ENCODE results near the gene TCN1.
"Not testable (repeated sequence)": the region's sequence is repeated elsewhere in the genome, so short reads cannot be mapped to it uniquely, and the experiment has no call there.

TCN1 gene

DNA sequence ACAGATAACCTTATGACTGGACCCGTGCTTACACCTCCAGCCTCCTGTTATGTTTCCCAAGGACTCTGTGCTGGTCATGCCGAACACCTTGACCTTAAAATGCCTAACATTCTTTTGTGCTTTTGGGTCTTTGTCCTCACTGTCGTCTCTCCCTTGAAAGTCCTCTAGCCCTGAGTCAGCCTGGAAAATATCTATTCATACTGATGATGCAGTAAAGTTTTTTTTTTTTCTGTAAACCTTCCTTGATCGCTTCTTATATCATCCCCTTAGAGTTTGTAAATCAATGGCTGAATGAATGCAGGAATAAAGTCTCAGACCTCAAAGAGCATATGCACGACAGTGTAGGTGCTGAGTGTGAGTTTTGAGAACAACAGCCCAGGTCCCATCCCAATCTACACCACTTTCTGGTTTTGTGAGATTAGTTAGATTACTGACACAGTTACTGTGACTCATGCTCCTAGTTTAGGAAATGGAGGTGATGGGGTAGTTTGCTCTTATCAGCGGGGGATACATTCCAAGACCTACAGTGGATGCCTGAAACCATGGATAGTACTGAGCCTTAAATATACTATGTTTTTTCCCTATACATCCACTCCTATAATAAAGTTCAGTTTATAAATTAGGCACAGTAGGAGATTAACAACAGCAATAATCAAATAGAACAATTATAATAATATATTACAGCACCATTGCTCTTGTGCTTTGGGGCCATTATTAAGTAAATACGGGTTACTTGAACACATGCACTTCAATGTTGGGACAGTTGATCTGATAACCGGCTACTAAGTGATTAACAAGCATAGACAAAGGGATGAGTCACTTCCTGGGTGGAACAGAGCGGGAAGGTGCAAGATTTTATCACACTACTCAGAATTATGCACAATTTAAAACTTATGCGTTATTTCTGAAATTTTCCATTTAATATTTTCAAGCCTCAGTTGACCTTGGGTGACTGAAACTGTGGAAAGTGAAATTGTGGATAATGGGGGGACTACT lies 8.6 kb downstream of the TCN1 start:
- no peak for DNase-seq (ENCODE audit: low read depth, low spot score)

DNA sequence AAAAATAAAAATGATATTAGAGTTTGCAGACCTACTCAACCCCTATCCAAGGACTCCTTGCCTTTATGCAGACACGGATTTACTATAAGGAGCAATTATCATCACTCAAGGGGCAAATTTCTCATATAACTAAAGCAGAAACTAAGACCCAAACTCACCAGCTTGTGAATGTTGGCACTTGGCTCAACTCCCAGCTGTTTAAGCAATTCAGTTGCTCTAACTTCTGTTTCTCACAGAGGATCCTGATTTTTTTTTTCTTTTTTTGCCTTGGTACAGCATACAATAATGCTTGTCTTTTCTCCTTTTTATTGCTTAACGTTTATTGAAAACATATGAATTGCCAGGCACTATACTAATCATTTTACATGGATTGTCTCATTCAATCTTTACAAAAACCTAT lies 11.4 kb downstream of the TCN1 start:
- DNase-seq (ENCODE audit: low read depth, low spot score) = no peak

DNA sequence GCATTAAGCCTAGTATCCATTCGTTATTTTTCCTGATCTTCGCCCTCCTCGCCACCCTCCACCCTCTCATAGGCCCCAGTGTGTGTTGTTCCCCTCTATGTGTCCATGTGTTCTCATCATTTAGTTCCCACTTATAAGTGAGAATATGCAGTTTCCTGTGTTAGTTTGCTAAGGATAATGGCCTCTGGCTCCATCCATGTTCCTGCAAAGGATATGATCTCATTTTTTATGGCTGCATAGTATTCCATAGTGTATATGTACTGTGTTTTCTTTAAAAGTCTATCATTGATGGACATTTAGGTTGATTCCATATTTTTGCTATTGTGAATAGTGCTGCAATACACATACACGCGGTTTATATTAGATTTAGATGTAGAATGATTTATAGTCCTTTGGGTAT lies 14.9 kb downstream of the TCN1 start:
- not testable (repeated sequence) for DNase-seq (ENCODE audit: low read depth, low spot score)

DNA sequence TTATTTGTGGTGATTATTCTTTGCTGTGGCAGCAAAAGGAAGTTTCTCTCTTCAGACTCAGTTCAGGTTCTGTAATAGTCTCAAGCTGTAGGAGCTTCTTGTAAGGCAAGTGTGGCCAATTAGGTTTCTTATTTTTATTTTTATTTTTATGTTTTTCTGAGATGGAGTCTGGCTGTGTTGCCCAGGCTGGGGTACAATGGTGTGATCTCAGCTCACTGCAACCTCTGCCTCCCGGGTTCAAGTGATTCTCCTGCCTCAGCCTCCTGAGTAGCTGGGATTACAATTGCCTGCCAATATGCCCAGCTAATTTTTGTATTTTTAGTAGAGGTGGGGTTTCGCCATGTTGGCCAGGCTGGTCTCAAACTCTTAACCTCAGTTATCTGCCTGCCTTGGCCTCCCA lies 16.7 kb downstream of the TCN1 start:
- not testable (repeated sequence) for DNase-seq (ENCODE audit: low read depth, low spot score)

DNA sequence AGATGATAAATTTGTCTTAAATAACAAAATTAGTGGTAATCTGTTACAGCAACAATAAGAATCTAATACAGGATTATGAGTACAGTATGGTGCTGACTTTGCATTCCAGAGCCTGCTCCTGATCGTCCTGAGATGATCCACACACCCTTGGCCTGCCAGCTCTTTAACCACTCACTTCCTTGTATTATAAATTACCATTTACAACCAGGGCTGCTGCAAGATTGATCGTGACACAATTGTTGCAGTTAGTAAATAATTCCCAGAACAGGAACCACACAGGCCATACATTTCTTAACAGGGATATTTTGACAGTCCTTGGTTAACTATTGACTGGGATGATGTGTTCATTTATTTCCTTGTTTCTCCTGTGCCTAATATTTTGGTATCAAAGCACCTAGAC lies 17.2 kb downstream of the TCN1 start:
- DNase-seq (ENCODE audit: low read depth, low spot score) = no peak

DNA sequence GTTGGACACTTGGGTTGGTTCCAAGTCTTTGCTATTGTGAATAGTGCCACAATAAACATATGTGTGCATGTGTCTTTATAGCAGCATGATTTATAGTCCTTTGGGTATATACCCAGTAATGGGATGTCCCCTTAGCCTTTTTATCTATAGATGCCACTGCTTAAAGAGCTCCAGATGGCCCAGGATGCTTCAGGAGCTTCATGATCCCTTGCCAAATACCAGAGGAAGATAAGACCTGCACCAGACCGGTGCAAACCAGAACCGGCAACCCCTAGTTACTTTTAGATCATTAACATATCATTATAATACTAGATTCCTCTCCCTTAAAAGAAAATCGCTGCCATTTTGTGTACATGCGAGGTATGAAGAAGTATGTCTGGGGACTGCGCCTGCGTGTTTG lies 17.8 kb downstream of the TCN1 start:
- DNase-seq (ENCODE audit: low read depth, low spot score) = not testable (repeated sequence)

DNA sequence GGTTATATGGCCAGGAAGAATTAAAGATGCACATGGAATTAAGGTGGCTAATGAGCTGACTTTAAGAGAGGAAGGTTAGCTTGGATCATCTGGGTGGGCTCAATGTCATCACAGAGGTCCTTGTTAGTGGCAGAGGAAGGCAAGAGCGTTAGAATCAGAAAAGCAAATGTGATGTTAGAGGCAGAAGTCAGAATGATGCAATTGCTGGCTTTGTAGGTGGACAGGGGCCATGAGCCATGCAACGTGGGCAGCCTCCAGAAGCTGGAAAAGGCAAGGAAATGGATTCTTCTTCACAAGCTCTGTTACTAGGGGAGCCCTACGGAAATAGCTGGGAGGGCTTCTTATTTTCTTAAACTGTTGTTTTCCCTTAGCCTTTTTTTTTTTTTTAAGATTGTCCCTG lies 18.7 kb downstream of the TCN1 start:
- no peak for DNase-seq (ENCODE audit: low read depth, low spot score)

DNA sequence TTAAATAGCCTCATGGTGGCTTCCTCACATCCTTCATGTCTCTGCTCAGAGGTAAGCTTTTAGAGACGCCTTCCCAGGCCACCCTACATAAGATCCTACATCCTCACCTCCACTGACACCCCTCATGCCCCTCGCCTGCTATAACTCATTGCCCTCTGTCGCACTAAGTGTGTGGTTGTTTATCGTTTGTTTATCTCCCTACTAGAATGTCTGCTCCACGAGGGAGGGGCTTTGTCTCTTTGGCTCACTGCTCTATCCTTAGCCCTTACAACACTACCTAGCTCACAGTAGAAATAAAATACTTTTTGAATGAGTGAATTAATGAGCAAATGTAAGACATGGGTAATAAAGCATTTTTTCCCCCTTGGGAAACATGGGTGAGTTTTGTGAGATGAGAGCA lies 19.7 kb downstream of the TCN1 start:
- no peak for DNase-seq (ENCODE audit: low read depth, low spot score)

DNA sequence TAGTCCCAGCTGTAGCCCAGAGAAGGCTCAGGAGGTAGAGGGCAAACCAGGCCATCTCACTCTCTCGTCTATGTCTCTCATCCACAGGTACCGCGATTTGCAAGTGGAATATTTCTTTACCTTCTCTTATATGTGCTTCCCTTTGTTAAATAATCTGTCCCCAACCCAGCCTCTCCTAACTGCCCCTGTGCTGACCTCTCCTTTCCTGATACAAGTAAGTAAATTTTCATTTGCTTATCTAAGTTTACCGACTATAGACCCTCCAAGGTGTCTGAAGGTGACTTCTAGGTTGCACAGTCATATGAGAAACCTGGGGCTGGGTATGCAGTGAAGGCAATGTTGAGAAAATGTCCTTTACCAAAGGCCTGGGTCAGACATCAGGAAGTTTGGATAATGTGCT lies 20.9 kb downstream of the TCN1 start, which contains the start of gene CBLIF:
Gene CBLIF, minus strand, starts transcription at position 101 of the 400 bp plus-strand sequence. Its CDS starts 46 bp downstream, at position 55.
- no peak for DNase-seq (ENCODE audit: low read depth, low spot score)

DNA sequence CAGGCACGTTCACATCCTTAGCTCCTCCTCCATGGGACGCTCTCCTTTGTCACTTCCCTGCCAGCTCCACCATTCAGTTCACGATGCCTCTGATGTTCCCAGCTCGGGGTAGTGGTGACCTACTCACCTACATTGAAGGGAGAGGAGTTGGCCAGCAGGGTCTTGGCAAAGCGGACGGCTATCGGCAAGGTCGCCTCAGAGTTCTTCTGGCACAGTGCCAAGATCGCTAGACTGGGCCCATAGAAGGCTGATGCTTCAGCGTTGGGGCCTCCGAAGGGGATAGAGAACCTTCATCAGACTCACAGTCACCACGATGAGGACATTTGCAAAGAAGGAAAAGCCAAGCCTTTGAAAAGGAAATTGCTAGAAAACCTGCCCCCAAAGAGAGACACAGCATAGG lies 24.0 kb downstream of the TCN1 start:
- DNase-seq (ENCODE audit: low read depth, low spot score) = no peak

DNA sequence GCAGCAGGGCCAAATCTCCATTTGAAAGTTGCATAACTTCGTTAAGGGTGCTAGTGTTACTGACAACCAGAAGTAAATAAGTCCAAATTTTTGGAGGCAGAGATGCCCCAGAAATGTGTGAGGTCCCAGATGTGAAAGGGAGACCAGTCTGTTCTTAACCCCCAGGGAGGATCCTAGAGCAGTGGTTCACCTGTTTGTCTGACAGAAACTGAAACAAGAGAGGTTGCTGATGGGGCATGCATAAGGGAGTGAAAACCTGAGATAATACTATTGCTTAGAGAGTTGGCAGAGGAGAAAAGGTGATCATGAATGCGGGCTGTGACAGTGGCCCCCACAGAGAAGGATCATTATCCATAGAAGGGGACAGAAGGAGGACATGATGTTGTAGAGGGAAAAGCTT lies 24.8 kb downstream of the TCN1 start:
- DNase-seq (ENCODE audit: low read depth, low spot score) = no peak

DNA sequence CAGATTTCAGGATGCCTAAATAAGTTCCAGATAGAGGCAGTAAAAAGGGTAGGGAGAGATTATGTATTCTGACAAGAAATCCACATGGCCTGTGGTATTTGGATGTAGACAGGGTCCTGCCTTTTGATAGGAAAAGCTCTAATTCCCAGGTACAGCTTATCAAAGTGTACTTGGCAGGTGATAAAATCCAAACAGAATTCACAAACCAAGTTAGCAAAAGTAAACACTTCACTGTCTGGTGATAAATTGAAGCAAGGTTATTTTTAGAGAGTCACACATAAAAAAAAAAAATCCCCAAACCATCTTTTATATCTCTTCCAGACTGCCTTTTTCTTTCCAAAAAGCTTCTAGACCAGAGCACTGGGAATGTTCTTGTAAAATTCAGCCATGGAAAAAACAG lies 26.7 kb downstream of the TCN1 start:
- no peak for DNase-seq (ENCODE audit: low read depth, low spot score)

DNA sequence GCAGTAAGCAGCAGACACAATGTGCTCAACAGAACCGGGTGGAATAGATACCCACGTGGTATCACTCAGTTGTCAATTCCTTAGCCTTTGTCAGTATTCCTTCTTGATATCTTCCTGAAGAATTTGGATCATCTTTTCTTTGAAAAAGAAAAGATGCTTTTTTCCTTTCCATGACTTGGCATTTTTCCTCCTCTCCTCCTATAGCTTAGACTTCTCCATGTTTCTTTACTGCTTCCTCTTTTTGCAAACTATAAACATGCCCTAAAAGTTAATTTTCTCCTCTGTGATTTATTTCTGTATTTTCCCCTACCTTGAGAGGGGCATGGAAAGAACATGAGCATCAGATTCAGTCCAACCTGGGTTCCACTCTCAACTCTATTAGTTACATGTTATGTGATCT lies 32.7 kb downstream of the TCN1 start:
- DNase-seq (ENCODE audit: low read depth, low spot score) = no peak

DNA sequence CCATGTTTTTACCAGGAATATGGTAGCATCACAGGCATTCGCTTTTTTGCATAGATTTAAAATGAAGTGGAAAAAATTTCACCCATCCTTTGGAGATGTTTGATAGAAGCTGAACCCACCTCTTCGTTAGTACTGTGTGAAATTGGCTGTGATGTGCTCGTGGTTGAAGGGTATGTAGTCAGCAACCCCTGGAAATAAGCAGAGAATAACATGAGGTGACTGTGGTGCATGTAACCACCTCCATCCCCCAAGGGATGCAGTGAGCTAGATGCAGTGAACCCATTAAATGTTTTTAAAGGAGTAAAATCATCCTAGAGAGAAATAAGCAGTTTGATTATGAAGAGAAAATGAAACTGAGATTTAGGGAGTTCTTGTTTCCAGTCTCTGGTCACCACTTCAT lies 36.9 kb downstream of the TCN1 start:
- DNase-seq (ENCODE audit: low read depth, low spot score) = no peak

DNA sequence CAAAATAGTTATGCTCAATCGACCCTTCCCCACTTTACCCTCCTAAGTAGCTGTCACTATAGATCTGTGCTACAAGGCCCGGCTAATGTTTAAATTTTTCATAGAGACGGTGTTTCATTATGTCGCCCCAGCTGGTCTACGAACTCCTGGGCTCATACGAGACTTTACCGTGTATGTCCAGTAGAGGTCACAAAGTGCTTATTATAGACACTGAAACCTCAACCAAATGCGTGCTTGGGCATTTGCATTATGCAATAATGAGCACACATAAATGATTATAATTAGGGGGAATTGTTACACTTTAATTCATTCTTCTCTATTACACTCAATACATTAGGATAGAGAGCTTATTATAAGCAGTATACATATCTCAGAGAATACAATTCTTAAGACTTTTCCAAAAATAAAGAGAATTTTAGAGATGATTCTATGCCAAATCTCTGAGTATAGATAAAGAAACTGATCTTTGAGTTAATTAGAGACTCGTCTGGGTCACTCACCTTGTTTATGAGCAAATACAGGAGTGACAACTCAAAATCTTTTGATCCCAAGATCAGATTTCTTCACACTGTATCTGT lies 43.2 kb downstream of the TCN1 start:
- no peak for DNase-seq (ENCODE audit: low read depth, low spot score)

DNA sequence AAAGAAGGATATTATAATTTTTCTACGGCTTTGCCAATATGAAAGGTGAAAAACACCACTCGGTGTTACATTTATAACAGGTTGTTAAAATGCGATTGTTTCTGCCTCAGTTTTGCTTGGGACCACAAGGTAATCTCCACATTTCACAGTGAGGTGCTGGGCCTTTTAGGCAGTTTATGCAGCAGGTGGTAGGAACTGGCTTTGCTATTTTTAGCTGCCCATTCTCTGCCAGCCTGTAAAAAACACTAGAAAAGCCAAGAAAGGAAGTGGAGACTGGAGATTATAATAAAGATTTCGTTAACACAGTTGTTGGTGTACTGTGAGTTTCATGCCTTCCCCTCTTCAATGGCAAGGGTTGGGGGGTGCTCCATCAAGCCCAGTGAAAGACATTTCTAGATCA lies 47.7 kb downstream of the TCN1 start:
- DNase-seq (ENCODE audit: low read depth, low spot score) = no peak

DNA sequence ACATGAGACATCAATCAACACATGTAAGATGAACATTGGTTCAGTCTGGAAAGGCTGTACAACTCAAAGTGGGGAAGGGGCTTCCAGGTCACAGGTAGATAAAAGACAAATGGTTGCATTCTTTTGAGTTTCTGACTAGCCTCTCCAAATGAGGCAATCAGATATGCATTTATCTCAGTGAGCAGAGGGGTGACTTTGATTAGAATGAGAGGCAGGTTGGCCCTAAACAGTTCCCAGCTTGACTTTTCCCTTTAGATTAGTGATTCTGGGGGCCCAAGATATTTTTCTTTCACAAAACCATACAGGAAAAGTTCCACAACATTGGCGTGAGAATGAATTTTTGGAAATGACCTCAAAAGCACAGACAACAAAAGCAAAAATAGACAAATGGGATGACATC lies 49.9 kb downstream of the TCN1 start:
- not testable (repeated sequence) for DNase-seq (ENCODE audit: low read depth, low spot score)

DNA sequence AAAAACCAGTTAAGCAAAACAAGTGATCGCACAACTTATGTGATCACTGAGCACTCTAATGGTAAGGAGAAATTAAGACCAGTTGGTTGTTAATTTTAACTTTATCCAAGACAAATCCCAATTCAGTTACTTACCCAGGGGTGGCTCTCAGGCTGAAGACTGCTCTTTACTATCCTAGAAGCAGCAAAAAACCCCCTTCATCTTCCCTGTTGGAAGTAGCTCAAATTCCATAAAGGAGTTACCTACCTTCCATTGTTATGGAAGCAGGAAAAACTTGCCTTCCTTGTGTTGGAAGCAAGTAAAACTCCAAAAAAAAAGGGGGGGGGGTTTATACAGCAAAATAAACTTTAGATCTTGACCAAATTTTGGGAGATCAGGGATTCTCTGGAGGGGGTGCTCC lies 50.5 kb downstream of the TCN1 start:
- DNase-seq (ENCODE audit: low read depth, low spot score) = no peak

DNA sequence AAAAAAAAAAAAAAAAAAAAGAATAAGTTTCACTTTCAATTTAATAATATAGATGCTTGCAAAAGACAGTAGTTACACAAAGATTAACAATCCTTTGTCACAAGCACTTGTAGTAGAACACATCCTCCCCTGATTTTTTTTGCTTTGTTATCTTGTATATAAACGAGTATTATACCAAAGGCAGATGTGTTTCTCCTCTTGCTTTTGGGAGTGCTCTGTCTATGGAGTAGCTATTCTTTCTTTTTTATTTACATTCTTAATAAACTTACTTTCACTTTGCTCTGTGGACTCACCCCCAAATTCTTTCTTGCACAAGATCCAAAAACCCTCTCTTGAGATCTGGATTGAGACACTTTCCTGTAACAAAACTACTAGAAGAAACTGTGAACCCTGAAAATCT lies 52.3 kb downstream of the TCN1 start:
- DNase-seq (ENCODE audit: low read depth, low spot score) = no peak

DNA sequence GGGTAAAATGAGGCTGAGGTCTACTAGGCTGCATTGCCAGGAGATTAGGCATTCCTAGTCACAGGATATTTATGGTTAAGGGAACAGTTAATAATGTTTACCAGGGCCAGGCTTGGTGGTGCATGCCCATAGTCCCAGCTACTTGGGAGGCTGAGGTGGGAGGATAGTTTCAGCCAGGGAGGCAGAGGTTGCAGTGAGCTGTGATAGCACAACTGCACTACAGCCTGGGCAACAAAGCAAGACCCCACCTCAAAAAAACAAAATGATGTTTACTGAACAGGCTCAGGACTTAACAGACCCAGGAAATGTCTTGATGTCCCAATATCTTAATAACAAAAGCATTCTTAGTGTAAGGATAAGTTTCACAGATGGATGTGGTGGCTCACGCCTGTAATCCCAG lies 52.9 kb downstream of the TCN1 start:
- no peak for DNase-seq (ENCODE audit: low read depth, low spot score)

DNA sequence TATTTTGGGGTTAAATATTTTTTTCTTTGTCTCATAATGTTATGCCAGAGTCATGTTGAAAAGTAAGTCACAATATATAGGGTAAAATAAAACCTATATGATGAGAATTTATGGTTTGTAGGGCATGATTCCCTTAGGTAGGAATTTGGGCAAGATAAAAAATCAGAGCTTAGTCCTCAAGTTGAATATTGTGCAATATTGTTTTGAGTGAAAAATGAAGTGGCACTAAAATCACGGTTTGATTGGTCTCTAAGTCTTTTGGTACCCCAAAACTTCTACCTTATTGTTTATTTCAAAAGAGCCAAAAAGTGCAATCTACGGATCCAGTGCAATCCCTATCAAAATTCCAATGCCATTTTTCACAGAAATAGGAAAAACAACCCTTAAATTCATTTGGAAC lies 54.1 kb downstream of the TCN1 start:
- DNase-seq (ENCODE audit: low read depth, low spot score) = no peak

DNA sequence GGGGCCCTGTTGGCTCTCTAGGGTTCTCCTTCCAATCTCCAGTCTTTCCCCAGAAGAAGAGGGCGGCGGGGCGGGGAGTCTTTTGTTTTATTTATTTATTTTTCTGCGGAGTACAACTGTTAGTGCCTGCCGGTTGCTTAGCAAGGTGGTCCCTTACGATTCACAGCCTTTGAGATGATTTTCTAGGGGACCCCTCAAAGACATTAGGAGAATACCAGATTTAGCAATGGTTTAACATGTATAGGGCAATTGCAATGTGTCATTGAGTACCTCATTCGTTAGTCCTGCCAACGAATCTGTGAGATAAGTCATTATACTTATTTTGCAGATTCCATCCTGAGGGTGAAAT lies 55.4 kb downstream of the TCN1 start:
- no peak for DNase-seq (ENCODE audit: low read depth, low spot score)

DNA sequence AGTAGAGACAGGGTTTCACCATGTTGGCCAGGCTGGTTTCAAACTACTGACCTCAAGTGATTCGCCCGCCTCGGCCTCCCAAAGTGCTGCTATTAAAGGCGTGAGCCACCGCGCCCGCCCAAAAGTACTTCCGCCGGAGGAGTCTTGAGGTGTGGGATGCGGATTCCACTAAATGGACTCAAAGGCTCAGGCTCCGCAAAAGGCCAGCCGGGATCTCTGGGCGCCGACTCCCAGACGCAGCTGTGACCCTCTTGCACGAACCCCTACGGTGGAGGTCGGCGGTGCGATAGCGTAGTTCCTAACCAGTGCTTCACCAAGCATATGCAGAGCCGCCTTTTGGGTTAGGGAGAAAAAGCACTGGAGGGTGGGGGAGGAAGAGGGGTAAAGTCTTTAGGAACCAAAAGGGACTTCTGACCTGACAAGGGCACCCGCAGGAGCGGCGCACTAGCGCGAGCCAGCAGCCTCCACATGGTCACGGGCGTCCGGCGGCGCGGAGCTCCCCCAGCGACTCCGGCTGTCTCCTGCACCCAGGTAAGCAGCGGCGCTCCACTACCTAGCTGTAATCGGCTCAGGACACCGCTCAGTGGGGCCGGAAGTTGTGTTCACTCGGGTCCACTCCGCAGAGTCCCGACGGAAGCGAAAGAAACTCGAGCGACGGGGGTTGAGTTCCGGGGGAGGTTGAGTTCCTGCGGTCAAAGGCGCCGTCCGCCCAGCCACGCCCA lies 55.9 kb downstream of the TCN1 start, which contains the start of gene MRPL16:
Gene MRPL16, minus strand, starts transcription at position 590 of the 722 bp plus-strand sequence. Its CDS starts 120 bp downstream, at position 470.
- peak; percentile 78 for DNase-seq (ENCODE audit: low read depth, low spot score)
